ENCODE data around the gene CORO7.

- TF ChIP-seq CTCF (IDR thresholded peaks at IDR 0.05 in 8 of 11, conservative IDR thresholded peaks at IDR 0.05 in 3 of 11) (no peak), POLR2AphosphoS5 (IDR thresholded peaks at IDR 0.05) (peak in 1 of 3 donors; percentile 36), POLR2A (IDR thresholded peaks at IDR 0.05) (no peak)
These were observed 79.5 kb downstream of the CORO7 start for GRCh38 chr16:4336701-4337539.
